ENCODE results near the gene DGAT2.
A peak's percentile ranks its signal among the peaks of the same experiment; 100 is the strongest.

DGAT2 gene

GRCh38 chr11:75802021-75802912 is 33.7 kb downstream of the DGAT2 start:
- FAIRE-seq, result no peak

- FAIRE-seq, result peak; percentile 56
These were observed 34.6 kb downstream of the DGAT2 start for GRCh38 chr11:75802913-75803820.

- FAIRE-seq, result no peak
These were observed 40.5 kb downstream of the DGAT2 start for GRCh38 chr11:75809111-75809510.

- no peak for FAIRE-seq
These were observed 41.4 kb downstream of the DGAT2 start for GRCh38 chr11:75809991-75810390.

- no peak for FAIRE-seq
These were observed 42.2 kb downstream of the DGAT2 start for GRCh38 chr11:75810637-75811390.

- no peak for FAIRE-seq
These were observed 42.9 kb downstream of the DGAT2 start for GRCh38 chr11:75811485-75811884.

- FAIRE-seq, result no peak
These were observed 44.0 kb downstream of the DGAT2 start for GRCh38 chr11:75812542-75813040.

- FAIRE-seq, result no peak
These were observed 44.5 kb downstream of the DGAT2 start for GRCh38 chr11:75813124-75813523.

- no peak for FAIRE-seq
These were observed 45.1 kb downstream of the DGAT2 start for GRCh38 chr11:75813622-75814039.

GRCh38 chr11:75814363-75814676 is 45.7 kb downstream of the DGAT2 start:
- no peak for FAIRE-seq

GRCh38 chr11:75814677-75815344 is 46.2 kb downstream of the DGAT2 start, which contains the start of gene UVRAG:
Gene UVRAG (plus strand): TSS chr11:75815210. CDS start chr11:75815408, 198 bp downstream.
- FAIRE-seq, result peak; percentile 87

- no peak for FAIRE-seq
These were observed 47.0 kb downstream of the DGAT2 start for GRCh38 chr11:75815345-75816168.

- no peak for FAIRE-seq
These were observed 48.1 kb downstream of the DGAT2 start for GRCh38 chr11:75816561-75817239.

GRCh38 chr11:75820645-75821044 is 52.1 kb downstream of the DGAT2 start:
- no peak for FAIRE-seq

- no peak for FAIRE-seq
These were observed 52.6 kb downstream of the DGAT2 start for GRCh38 chr11:75821202-75821601.

GRCh38 chr11:75822541-75822940 is 54.0 kb downstream of the DGAT2 start:
- FAIRE-seq, result no peak

- FAIRE-seq, result no peak
These were observed 54.8 kb downstream of the DGAT2 start for GRCh38 chr11:75823415-75823814.

- no peak for FAIRE-seq
These were observed 55.4 kb downstream of the DGAT2 start for GRCh38 chr11:75823946-75824345.

- FAIRE-seq, result no peak
These were observed 58.1 kb downstream of the DGAT2 start for GRCh38 chr11:75826461-75827230.

- no peak for FAIRE-seq
These were observed 59.0 kb downstream of the DGAT2 start for GRCh38 chr11:75827562-75827961.

All from TTC549 (cell line).